Neural cell (in vitro differentiated cells): ENCODE results near the gene ARHGAP45. TPM values are rescaled to one million over a fixed set of nuclear protein-coding genes. Genes with fewer than 3 reads are reported as not detected.

Experiments used
- H2AFZ ChIP-seq: fragments of 200-600, 300-800 bp; sonication (generic), shearing (Covaris generic); 2 replicates; pipeline ENCODE4 v1.6.0; 2014; ENCODE audit warnings: low read depth, mild to moderate bottlenecking, antibody characterized with exemption, low read length, moderate library complexity
- H3F3A ChIP-seq: fragments of 200-600 bp; shearing (Covaris generic); 2 replicates; pipeline ENCODE4 v1.6.1; 2016; ENCODE audit warnings: mild to moderate bottlenecking, moderate library complexity, mixed read lengths, antibody characterized with exemption, low read length; ENCODE audit not compliant: insufficient read depth, poor library complexity, severe bottlenecking
- H3K27ac ChIP-seq: fragments of 200-600, 300-800 bp; sonication (generic), shearing (Covaris generic); 2 replicates; pipeline ENCODE4 v1.5.1; 2014; ENCODE audit warnings: mild to moderate bottlenecking, low read length, moderate library complexity
- H3K27me3 ChIP-seq: fragments of 300-800, 200-600 bp; sonication (generic), shearing (Covaris generic); 2 replicates; pipeline ENCODE4 v1.6.0; 2014; ENCODE audit warnings: mild to moderate bottlenecking, low read depth, low read length, moderate library complexity; ENCODE audit not compliant: insufficient read depth
- H3K36me3 ChIP-seq: fragments of 300-800, 200-600 bp; sonication (generic), shearing (Covaris generic); 2 replicates; pipeline ENCODE4 v1.5.1; 2014; ENCODE audit warnings: mild to moderate bottlenecking, antibody characterized with exemption, low read length, moderate library complexity; ENCODE audit not compliant: insufficient read depth
- H3K4me2 ChIP-seq: fragments of 300-800, 200-600 bp; sonication (generic), shearing (Covaris generic); 2 replicates; pipeline ENCODE4 v1.6.0; 2014; ENCODE audit warnings: mild to moderate bottlenecking, low read length
- H3K4me3 ChIP-seq: fragments of 300-800, 200-600 bp; sonication (generic), shearing (Covaris generic); 2 replicates; pipeline ENCODE4 v1.5.1; 2014; ENCODE audit warnings: mild to moderate bottlenecking, low read length, moderate library complexity
- H3K79me2 ChIP-seq: fragments of 200-600 bp; shearing (Covaris generic); replicated peaks from 2 replicates; pipeline ENCODE4 v1.6.0; 2014; ENCODE audit warnings: mild to moderate bottlenecking, low read length, moderate library complexity; ENCODE audit not compliant: insufficient read depth
- H3K9ac ChIP-seq: fragments of 300-800, 200-600 bp; sonication (generic), shearing (Covaris generic); 2 replicates; pipeline ENCODE4 v1.6.1; 2016; ENCODE audit warnings: mild to moderate bottlenecking, low read length, mixed read lengths
- H3K9me2 ChIP-seq: fragments of 200-600 bp; shearing (Covaris generic); 2 replicates; pipeline ENCODE4 v1.6.1; 2016; ENCODE audit warnings: mild to moderate bottlenecking, low read length, mixed read lengths; ENCODE audit not compliant: insufficient read depth
- H3K9me3 ChIP-seq: fragments of 200-600, 300-800 bp; sonication (generic), shearing (Covaris generic); 2 replicates; pipeline ENCODE4 v1.6.1; 2016; ENCODE audit warnings: mild to moderate bottlenecking, mixed run types, low read length, moderate library complexity, mixed read lengths
- H4K20me1 ChIP-seq: fragments of 200-600 bp; shearing (Covaris generic); 2 replicates; pipeline ENCODE4 v1.6.1; 2016; ENCODE audit warnings: mild to moderate bottlenecking, mixed run types; ENCODE audit not compliant: insufficient read depth
- CTCF ChIP-seq: fragments of 450-650 bp; IDR thresholded peaks from 2 replicates; pipeline ENCODE4 v1.5.1; 2014; ENCODE audit warnings: antibody characterized with exemption, mild to moderate bottlenecking, moderate library complexity; ENCODE audit not compliant: poor library complexity, severe bottlenecking
- EP300 ChIP-seq: fragments of 450-650 bp; conservative IDR thresholded peaks from 2 replicates; pipeline ENCODE4 v1.6.1; 2014; ENCODE audit warnings: antibody characterized with exemption, mild to moderate bottlenecking, moderate library complexity; ENCODE audit not compliant: poor library complexity, severe bottlenecking
- EZH2 ChIP-seq: fragments of 200-600, 300-800 bp; shearing (Covaris generic), sonication (generic); IDR thresholded peaks from 2 replicates; pipeline ENCODE4 v1.6.1; 2014; ENCODE audit warnings: antibody characterized with exemption, low read length, borderline replicate concordance, mild to moderate bottlenecking; ENCODE audit not compliant: insufficient read depth, poor library complexity, severe bottlenecking
- MXI1 ChIP-seq: fragments of 450-650 bp; conservative IDR thresholded peaks from 2 replicates; pipeline ENCODE4 v1.6.1; 2014; ENCODE audit warnings: antibody characterized with exemption, mild to moderate bottlenecking; ENCODE audit not compliant: poor library complexity, severe bottlenecking
- POLR2AphosphoS5 ChIP-seq: IDR thresholded peaks from 2 replicates; pipeline ENCODE4 v1.6.1; 2012
- RAD21 ChIP-seq: fragments of 450-650 bp; conservative IDR thresholded peaks from 2 replicates; pipeline ENCODE4 v1.6.1; 2014; ENCODE audit warnings: antibody characterized with exemption, mild to moderate bottlenecking, moderate library complexity
- SMC3 ChIP-seq: fragments of 450-650 bp; conservative IDR thresholded peaks from 2 replicates; pipeline ENCODE4 v1.6.1; 2014; ENCODE audit warnings: antibody characterized with exemption, mild to moderate bottlenecking, moderate library complexity; ENCODE audit not compliant: poor library complexity
- TAF1 ChIP-seq: IDR thresholded peaks from 2 replicates; pipeline ENCODE4 v1.6.1; 2012; ENCODE audit warnings: low read depth
- polyA plus RNA-seq: library from polyadenylated mRNA; depleted of rRNA; stranded (reverse); fragments of >200 nt; gene quantifications from 2 replicates; pipeline ENCODE4 v1.2.3, GENCODE V29; 2014
- TF ChIP-seq, protein P1 (sequence below): IDR thresholded peaks from 2 replicates; pipeline ENCODE4 v1.6.1; 2012; ENCODE audit warnings: borderline replicate concordance

The ARHGAP45 gene
- polyA plus RNA-seq, 1 donor from 2014 or later: 3.3 TPM

DNA sequence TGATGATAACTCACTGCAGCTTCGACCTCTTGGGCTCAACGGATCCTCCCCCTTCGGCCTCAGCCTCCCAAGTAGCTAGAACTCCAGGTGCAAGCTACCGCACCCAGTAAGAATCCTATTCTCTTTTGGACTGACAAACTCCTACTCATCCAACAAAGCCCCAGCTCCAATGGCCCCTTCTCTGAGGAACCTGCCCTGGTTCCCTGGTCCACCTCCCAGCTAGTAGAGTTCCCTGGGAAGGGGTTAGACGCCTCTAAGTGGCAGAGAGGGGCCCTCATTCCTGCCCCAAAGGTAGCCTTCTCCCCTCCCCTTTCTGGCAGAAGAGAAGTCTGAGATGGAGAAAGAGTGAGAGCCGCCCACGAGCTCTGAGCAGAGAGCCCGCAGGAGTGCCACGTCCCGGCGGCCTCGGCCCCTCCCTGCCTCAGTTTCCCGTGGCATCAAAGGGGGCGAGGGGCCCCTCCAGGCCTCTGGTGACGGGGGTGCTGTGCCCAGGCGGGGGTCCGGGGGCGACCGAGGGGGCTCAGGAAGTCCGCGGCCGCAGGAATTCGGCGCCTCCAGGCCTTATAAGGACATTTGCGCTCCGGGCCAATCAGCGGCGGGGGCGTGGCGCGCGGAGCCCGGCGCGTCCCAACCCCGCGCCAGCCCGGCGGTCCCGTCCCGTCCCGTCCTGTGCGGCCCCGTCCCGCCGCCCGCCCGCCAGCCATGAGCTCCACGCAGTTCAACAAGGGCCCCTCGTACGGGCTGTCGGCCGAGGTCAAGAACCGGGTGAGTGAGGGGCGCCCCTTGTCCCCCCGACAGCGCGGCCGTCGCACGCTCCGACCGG, 40.8 kb upstream of the ARHGAP45 start, which contains the start of gene CNN2:
Gene CNN2, plus strand, starts transcription at position 649 of the 823 bp plus-strand sequence. Its CDS starts 54 bp downstream, at position 703.
- Histone ChIP-seq H3F3A (no peaks in the 10 kb centered on the region), H3K27ac (peak within 1 kb of the TSS; percentile 77), H3K4me3 (peak within 1 kb of the TSS; percentile 85), H3K27me3 (peaks cover 5% of the 10 kb centered on the region), H2AFZ (peak within 1 kb of the TSS; percentile 65), H3K79me2 (peaks cover 19% of the 10 kb centered on the region), H3K9me2 (no peaks in the 10 kb centered on the region), H3K9ac (peak within 1 kb of the TSS; percentile 91), H4K20me1 (no peaks in the 10 kb centered on the region), H3K36me3 (no peaks in the 10 kb centered on the region), H3K9me3 (no peaks in the 10 kb centered on the region), H3K4me2 (peak within 1 kb of the TSS; percentile 35)
- no peak for TF ChIP-seq TAF1
- peak; percentile 9 for TF ChIP-seq SMC3
- TF ChIP-seq EZH2: no peak
- peak; percentile 63 for TF ChIP-seq MXI1
- no peak for TF ChIP-seq CTCF
- peak; percentile 51 for TF ChIP-seq EP300
- peak; percentile 85 for TF ChIP-seq POLR2AphosphoS5
- TF ChIP-seq, protein P1, sequence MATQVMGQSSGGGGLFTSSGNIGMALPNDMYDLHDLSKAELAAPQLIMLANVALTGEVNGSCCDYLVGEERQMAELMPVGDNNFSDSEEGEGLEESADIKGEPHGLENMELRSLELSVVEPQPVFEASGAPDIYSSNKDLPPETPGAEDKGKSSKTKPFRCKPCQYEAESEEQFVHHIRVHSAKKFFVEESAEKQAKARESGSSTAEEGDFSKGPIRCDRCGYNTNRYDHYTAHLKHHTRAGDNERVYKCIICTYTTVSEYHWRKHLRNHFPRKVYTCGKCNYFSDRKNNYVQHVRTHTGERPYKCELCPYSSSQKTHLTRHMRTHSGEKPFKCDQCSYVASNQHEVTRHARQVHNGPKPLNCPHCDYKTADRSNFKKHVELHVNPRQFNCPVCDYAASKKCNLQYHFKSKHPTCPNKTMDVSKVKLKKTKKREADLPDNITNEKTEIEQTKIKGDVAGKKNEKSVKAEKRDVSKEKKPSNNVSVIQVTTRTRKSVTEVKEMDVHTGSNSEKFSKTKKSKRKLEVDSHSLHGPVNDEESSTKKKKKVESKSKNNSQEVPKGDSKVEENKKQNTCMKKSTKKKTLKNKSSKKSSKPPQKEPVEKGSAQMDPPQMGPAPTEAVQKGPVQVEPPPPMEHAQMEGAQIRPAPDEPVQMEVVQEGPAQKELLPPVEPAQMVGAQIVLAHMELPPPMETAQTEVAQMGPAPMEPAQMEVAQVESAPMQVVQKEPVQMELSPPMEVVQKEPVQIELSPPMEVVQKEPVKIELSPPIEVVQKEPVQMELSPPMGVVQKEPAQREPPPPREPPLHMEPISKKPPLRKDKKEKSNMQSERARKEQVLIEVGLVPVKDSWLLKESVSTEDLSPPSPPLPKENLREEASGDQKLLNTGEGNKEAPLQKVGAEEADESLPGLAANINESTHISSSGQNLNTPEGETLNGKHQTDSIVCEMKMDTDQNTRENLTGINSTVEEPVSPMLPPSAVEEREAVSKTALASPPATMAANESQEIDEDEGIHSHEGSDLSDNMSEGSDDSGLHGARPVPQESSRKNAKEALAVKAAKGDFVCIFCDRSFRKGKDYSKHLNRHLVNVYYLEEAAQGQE: peak; percentile 27
- peak; percentile 22 for TF ChIP-seq RAD21

DNA sequence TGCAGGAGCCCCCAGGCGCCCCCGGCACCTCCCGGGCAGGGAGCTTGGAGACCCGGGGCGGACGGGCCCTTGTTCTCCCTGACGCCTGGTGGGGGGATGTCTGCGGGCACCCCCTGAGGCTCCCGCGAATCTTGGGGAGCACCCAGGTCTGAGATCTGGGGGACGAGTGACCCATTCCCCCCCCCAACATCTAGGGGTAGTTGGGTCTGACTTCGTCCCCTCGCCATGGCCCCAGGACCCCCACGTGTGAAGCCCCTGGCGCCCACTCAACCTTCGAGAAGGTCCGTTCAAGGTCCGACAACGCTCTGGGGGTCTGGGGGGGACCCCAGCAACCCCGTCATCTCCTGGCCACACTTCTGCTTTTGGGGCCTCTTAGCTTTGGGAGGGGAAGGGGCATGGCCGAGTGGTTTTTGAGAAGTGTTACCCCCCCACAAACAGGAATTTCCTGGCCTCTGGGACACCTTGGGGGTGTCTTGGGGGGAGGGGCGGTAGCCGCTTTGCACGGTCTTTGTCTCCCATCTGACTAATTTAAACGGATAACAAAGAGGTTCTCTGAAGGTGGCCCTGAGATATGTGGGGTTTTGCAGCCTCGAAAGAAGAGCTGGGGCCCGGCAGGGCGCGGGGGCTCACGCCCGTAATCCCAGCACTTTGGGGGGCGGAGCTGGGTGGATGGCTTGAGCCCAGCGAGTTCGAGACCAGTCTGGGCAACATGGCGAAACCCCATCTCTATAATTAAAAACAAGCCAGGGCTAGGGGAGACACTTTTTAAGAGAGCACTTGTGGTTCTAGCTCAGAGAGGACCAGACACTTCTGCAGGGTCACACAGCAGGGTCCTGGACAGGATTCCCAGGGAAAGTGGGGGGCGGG, 40.0 kb upstream of the ARHGAP45 start:
- H3K9me3 ChIP-seq: no peaks in the 10 kb centered on the region
- H3F3A ChIP-seq: no peaks in the 10 kb centered on the region
- peak overlapping the region; percentile 59 for H3K27ac ChIP-seq
- no peaks in the 10 kb centered on the region for H3K9me2 ChIP-seq
- peak overlapping the region; percentile 35 for H3K4me2 ChIP-seq
- peaks cover 5% of the 10 kb centered on the region for H3K27me3 ChIP-seq
- peaks cover 19% of the 10 kb centered on the region for H3K79me2 ChIP-seq
- peak overlapping the region; percentile 85 for H3K4me3 ChIP-seq
- no peaks in the 10 kb centered on the region for H3K36me3 ChIP-seq
- no peaks in the 10 kb centered on the region for H4K20me1 ChIP-seq
- TF ChIP-seq SMC3 (no peak), MXI1 (no peak), RAD21 (no peak), EZH2 (no peak), EP300 (no peak), TAF1 (no peak), POLR2AphosphoS5 (no peak), CTCF (no peak)
- TF ChIP-seq, protein P1: no peak
- no peak overlapping the region for H2AFZ ChIP-seq
- peak overlapping the region; percentile 91 for H3K9ac ChIP-seq
